H1 (cell line): ENCODE measurements around the gene TYW1B. TPM values are rescaled to one million over a fixed set of nuclear protein-coding genes. Genes with fewer than 3 reads are reported as not detected.
"Not testable (repeated sequence)": the region's sequence is repeated elsewhere in the genome, so short reads cannot be mapped to it uniquely, and the experiment has no call there.

ENCODE experiments used
- CTCF ChIA-PET: fragments of 300-600 bp; sonication (Branson Sonifier 250); formaldehyde crosslinking; loops from one replicate; lab custom pipeline; 2021; ENCODE audit not compliant: partially characterized antibody; lab: Charles Lee
- POLR2A ChIA-PET: fragments of 300-600 bp; sonication (Branson Sonifier 250); formaldehyde crosslinking; loops from one replicate; lab custom pipeline; 2021; ENCODE audit warnings: inconsistent platforms; ENCODE audit not compliant: partially characterized antibody; lab: Charles Lee
- DNase-seq, 2 experiments: peaks; one replicate each; pipeline versions ENCODE4 v3.0.0 to v3.0.0-alpha.2; 2010 to 2022; ENCODE audit warnings: low spot score in 2 of 2, low read depth in 1 of 2, mixed read lengths in 1 of 2
- FAIRE-seq: peaks from 2 replicates; lab custom pipeline; 2011; peaks lifted over from hg19 to GRCh38; lab: Jason Lieb, UNC
- H2AFZ ChIP-seq: 2 replicates; pipeline ENCODE4 v1.8.1; 2012; ENCODE audit warnings: low read length, inconsistent platforms
- H2AK5ac ChIP-seq: 2 replicates; pipeline ENCODE4 v1.6.1; 2013; ENCODE audit warnings: low read depth, low read length
- H2BK120ac ChIP-seq: replicated peaks from 2 replicates; pipeline ENCODE3; 2013; ENCODE audit warnings: low read depth, low read length, inconsistent platforms
- H2BK12ac ChIP-seq: 2 replicates; pipeline ENCODE4 v1.6.1; 2013; ENCODE audit warnings: low read depth, low read length
- H2BK15ac ChIP-seq: 2 replicates; pipeline ENCODE4 v1.6.1; 2013; ENCODE audit warnings: low read length
- H2BK20ac ChIP-seq: 2 replicates; pipeline ENCODE4 v1.6.1; 2013; ENCODE audit warnings: low read length
- H2BK5ac ChIP-seq: 2 replicates; pipeline ENCODE4 v1.6.1; 2013; ENCODE audit warnings: low read depth, low read length
- H3K14ac ChIP-seq: 2 replicates; pipeline ENCODE4 v1.6.1; 2013; ENCODE audit warnings: inconsistent platforms; ENCODE audit not compliant: insufficient read length
- H3K18ac ChIP-seq: 2 replicates; pipeline ENCODE4 v1.6.1; 2013; ENCODE audit warnings: low read length; ENCODE audit errors: extremely low read depth
- H3K23ac ChIP-seq: 2 replicates; pipeline ENCODE4 v1.6.1; 2013; ENCODE audit warnings: inconsistent platforms; ENCODE audit not compliant: insufficient read length
- H3K23me2 ChIP-seq: 2 replicates; pipeline ENCODE4 v1.6.1; 2013; ENCODE audit warnings: low read depth, low read length
- H3K27ac ChIP-seq: 2 replicates; pipeline ENCODE4 v1.6.1; 2011; ENCODE audit warnings: low read depth, low read length, inconsistent platforms
- H3K27me3 ChIP-seq, 4 experiments: replicated peaks in 1 of 4; 1 replicate in 1 of 4; 2 replicates in 3 of 4; pipeline versions ENCODE4 v1.6.1 to v1.8.1; 2011 to 2013; ENCODE audit warnings: low read length in 3 of 4, mild to moderate bottlenecking in 3 of 4, inconsistent platforms in 2 of 4, mixed read lengths in 2 of 4, moderate library complexity in 1 of 4; ENCODE audit not compliant: control insufficient read depth in 3 of 4, insufficient read depth in 3 of 4; ENCODE audit errors: extremely low read depth in 1 of 4
- H3K36me3 ChIP-seq, 4 experiments: 2 replicates each; pipeline versions ENCODE4 v1.6.1 to v1.8.1; 2011 to 2013; ENCODE audit warnings: mild to moderate bottlenecking in 4 of 4, low read length in 3 of 4, moderate library complexity in 2 of 4, control low read depth in 1 of 4, inconsistent platforms in 1 of 4; ENCODE audit not compliant: insufficient read depth in 4 of 4, control insufficient read depth in 2 of 4
- H3K4ac ChIP-seq: replicated peaks from 2 replicates; pipeline ENCODE3; 2013; ENCODE audit warnings: low read length, low read depth, mixed read lengths, inconsistent platforms; ENCODE audit not compliant: insufficient read length
- H3K4me1 ChIP-seq, 4 experiments: replicated peaks in 1 of 4; 1 replicate in 1 of 4; 2 replicates in 3 of 4; pipeline versions ENCODE4 v1.6.1 to v1.8.1; 2011 to 2013; ENCODE audit warnings: low read length in 3 of 4, inconsistent platforms in 2 of 4, mixed read lengths in 1 of 4; ENCODE audit not compliant: insufficient read depth in 4 of 4, control insufficient read depth in 3 of 4
- H3K4me2 ChIP-seq, 2 experiments: 2 replicates each; pipeline versions ENCODE4 v1.6.1 to v1.8.1; 2011 to 2013; ENCODE audit warnings: low read depth in 2 of 2, low read length in 2 of 2, control low read depth in 1 of 2, inconsistent platforms in 1 of 2, mild to moderate bottlenecking in 1 of 2; ENCODE audit not compliant: insufficient read depth in 1 of 2
- H3K4me3 ChIP-seq, 4 experiments: fragments of 200-600, 300-600 bp in 1 of 4; sonication (generic), shearing (Covaris generic), sonication (Bioruptor Twin) in 1 of 4; 2 replicates each; pipeline versions ENCODE4 v1.5.1 to v1.8.1; 2011 to 2016; ENCODE audit warnings: low read length in 4 of 4, low read depth in 3 of 4, control low read depth in 2 of 4, inconsistent platforms in 2 of 4, mild to moderate bottlenecking in 2 of 4, mixed read lengths in 1 of 4, moderate library complexity in 1 of 4; ENCODE audit not compliant: insufficient read depth in 2 of 4; ENCODE audit errors: extremely low read depth in 1 of 4
- H3K56ac ChIP-seq: replicated peaks from 2 replicates; pipeline ENCODE3; 2013; ENCODE audit warnings: low read depth, mild to moderate bottlenecking, mixed read lengths, low read length, inconsistent platforms; ENCODE audit not compliant: insufficient read length
- H3K79me1 ChIP-seq: 2 replicates; pipeline ENCODE4 v1.6.1; 2013; ENCODE audit warnings: low read depth, low read length, control low read depth
- H3K79me2 ChIP-seq, 2 experiments: 2 replicates each; pipeline versions ENCODE4 v1.6.1 to v1.8.1; 2012 to 2013; ENCODE audit warnings: low read length in 2 of 2, mild to moderate bottlenecking in 2 of 2, inconsistent platforms in 1 of 2; ENCODE audit not compliant: insufficient read depth in 2 of 2, control insufficient read depth in 1 of 2
- H3K9ac ChIP-seq, 4 experiments: replicated peaks in 1 of 4; 1 replicate in 1 of 4; 2 replicates in 3 of 4; pipeline versions ENCODE4 v1.6.1 to v1.8.1; 2011 to 2013; ENCODE audit warnings: low read depth in 3 of 4, low read length in 3 of 4, control low read depth in 2 of 4, mild to moderate bottlenecking in 2 of 4, moderate library complexity in 2 of 4, inconsistent platforms in 1 of 4; ENCODE audit errors: extremely low read depth in 1 of 4
- H3K9me3 ChIP-seq, 2 experiments: 2 replicates each; pipeline versions ENCODE4 v1.6.1 to v1.8.1; 2012 to 2013; ENCODE audit warnings: mild to moderate bottlenecking in 2 of 2, moderate library complexity in 2 of 2, control low read depth in 1 of 2, inconsistent platforms in 1 of 2, low read depth in 1 of 2, low read length in 1 of 2, mixed read lengths in 1 of 2; ENCODE audit not compliant: insufficient read depth in 2 of 2
- H4K20me1 ChIP-seq, 2 experiments: replicated peaks in 1 of 2; 2 replicates each; pipeline versions ENCODE3 to v1.8.1; 2011 to 2013; ENCODE audit warnings: inconsistent platforms in 2 of 2, low read length in 2 of 2, mild to moderate bottlenecking in 1 of 2; ENCODE audit not compliant: insufficient read depth in 2 of 2, control insufficient read depth in 1 of 2
- H4K5ac ChIP-seq: 2 replicates; pipeline ENCODE4 v1.6.1; 2013; ENCODE audit warnings: low read length, low read depth, mixed read lengths, inconsistent platforms; ENCODE audit not compliant: insufficient read length
- H4K8ac ChIP-seq: 2 replicates; pipeline ENCODE4 v1.8.0; 2013; ENCODE audit warnings: mild to moderate bottlenecking, moderate library complexity, low read length, inconsistent platforms; ENCODE audit not compliant: insufficient read depth; ENCODE audit errors: extremely low read depth
- H4K91ac ChIP-seq: replicated peaks from 2 replicates; pipeline ENCODE3; 2013; ENCODE audit warnings: low read length, mixed read lengths, inconsistent platforms; ENCODE audit not compliant: insufficient read length
- WGBS, 2 experiments: shearing (Covaris generic) in 1 of 2; methylation state at CpG; one replicate each; pipeline versions ENCODE4 v1.1.6 to v1.1.7; 2013 to 2015; ENCODE audit warnings: low lambda C conversion rate in 2 of 2, mixed read lengths in 2 of 2, inconsistent platforms in 1 of 2, low coverage in 1 of 2, missing lambda C conversion rate in 1 of 2; ENCODE audit not compliant: insufficient replicate concordance in 2 of 2, insufficient coverage in 1 of 2, insufficient read length in 1 of 2; ENCODE audit errors: extremely low coverage in 1 of 2, missing lambda C conversion rate in 1 of 2; 5-methylcytosine and 5-hydroxymethylcytosine counted together
- polyA plus RNA-seq, 7 experiments: library from polyadenylated mRNA; depleted of rRNA in 3 of 7; stranded (reverse) in 5 of 7; unstranded in 2 of 7; fragments of >200 nt in 5 of 7; fragments of 200-250 nt in 2 of 7; gene quantifications; 1 replicate in 5 of 7; 2 replicates in 1 of 7; 4 replicates in 1 of 7; pipeline versions ENCODE4 v1.2.1 to v1.2.3, GENCODE V29; 2011 to 2013; ENCODE audit warnings: missing spikeins in 2 of 7, mixed read lengths in 2 of 7
- total RNA-seq: library from RNA; stranded (reverse); fragmentation: NEBNext Ultra II Directional; extraction: Animal tissue kit (Norgen Biotek cat#: 25700); gene quantifications from 2 replicates; pipeline ENCODE4 v1.2.1, GENCODE V29; 2021

The TYW1B gene
- total and polyA plus RNA-seq, 2 of the 8 experiments (the other 6 are each of a cell fraction or from before 2014, with no cell fraction given) = 6.8 to 12.6 TPM

DNA sequence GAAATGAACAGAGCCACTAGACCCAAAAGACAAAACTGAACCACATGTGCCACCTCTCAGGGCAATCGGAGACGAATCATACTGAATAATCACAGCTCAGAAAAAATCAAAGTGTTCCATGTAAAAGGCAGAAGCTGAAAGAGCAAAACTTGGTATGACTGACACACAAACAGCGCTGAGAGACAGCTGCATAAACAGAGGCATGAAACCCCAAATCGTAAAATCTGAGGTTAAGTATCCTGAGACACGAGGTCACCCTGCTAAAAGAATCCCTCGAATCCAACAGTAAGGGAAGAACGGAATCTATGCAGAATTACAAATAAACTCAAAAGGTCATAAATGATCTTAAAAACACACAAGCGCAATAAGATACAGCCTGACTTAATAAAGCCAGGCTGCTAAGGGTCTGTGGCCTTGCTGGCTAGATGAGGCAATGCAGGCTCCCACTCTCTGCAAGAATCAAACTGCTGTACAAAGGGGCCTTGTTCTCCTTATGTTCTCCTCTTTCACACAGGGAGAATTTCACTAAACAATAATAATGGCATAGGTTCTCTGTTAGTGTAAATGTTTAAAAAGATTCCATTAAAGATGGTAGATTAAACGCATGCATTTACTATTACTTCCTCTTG is 247.7 kb downstream of the TYW1B start:
- CTCF ChIA-PET, H3K4me2 ChIP-seq, H4K5ac ChIP-seq, H3K9me3 ChIP-seq, H3K23ac ChIP-seq, H4K8ac ChIP-seq, H2BK120ac ChIP-seq, H3K4me1 ChIP-seq, H3K23me2 ChIP-seq, H3K4ac ChIP-seq, POLR2A ChIA-PET, H3K9ac ChIP-seq, H3K27ac ChIP-seq, H3K79me1 ChIP-seq, H2BK12ac ChIP-seq, H3K14ac ChIP-seq, H3K79me2 ChIP-seq, DNase-seq, H2BK5ac ChIP-seq, H3K56ac ChIP-seq, FAIRE-seq, H3K27me3 ChIP-seq, H3K36me3 ChIP-seq, H4K91ac ChIP-seq, H2BK20ac ChIP-seq, H3K4me3 ChIP-seq, H4K20me1 ChIP-seq, H3K18ac ChIP-seq, H2AK5ac ChIP-seq, H2BK15ac ChIP-seq, H2AFZ ChIP-seq: not testable (repeated sequence)
- 86% methylated on average over 9 of the region's 9 CpGs; no CpG with 5 or more reads in 1 of the 2 experiments for WGBS, 2 experiments
